Measurements from ENCODE around the gene DPYD.

DNA sequence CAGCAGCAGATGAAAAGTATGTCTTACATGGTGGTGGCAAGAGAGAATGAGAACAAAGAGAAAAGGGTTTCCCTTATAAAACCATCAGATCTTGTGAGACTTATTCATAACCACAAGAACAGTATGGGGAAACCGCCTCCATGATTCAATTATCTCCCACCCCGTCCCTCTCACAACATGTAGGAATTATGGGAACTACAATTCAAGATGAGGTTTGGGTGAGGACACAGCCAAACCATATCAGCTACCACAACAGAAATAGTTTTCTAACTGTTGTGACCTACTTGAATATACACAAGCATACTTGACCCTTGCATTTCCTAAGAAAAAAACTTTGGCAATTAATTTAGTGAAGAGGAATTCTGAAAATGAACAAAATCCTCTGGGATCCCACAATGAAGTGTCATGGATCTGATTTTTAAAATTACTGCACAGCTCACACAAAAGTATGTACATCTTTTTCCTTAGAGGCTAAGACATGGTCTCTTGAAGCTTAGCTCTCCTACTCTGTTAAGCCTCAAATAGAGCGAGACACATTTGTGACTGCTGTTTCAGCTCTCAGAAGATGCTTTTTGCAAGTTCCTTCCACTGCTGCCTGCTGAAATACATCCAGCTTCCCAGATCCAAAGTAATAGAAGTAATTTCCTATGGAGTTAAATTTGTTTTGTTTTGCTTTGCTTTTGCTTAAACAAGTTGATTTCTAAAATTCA is 265.8 kb downstream of the DPYD start:
- TF ChIP-seq, protein P1, sequence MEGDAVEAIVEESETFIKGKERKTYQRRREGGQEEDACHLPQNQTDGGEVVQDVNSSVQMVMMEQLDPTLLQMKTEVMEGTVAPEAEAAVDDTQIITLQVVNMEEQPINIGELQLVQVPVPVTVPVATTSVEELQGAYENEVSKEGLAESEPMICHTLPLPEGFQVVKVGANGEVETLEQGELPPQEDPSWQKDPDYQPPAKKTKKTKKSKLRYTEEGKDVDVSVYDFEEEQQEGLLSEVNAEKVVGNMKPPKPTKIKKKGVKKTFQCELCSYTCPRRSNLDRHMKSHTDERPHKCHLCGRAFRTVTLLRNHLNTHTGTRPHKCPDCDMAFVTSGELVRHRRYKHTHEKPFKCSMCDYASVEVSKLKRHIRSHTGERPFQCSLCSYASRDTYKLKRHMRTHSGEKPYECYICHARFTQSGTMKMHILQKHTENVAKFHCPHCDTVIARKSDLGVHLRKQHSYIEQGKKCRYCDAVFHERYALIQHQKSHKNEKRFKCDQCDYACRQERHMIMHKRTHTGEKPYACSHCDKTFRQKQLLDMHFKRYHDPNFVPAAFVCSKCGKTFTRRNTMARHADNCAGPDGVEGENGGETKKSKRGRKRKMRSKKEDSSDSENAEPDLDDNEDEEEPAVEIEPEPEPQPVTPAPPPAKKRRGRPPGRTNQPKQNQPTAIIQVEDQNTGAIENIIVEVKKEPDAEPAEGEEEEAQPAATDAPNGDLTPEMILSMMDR (IDR thresholded peaks at IDR 0.05): no peak
- TF ChIP-seq POLR2A (IDR thresholded peaks at IDR 0.05): no peak
